ENCODE measurements around the gene PCSK2.

The PCSK2 gene

GRCh38 chr20:17510548-17510947 is 283.7 kb downstream of the PCSK2 start:
- DNase-seq = no peak

- DNase-seq = no peak
These were observed 284.6 kb downstream of the PCSK2 start for GRCh38 chr20:17511401-17511800.

- no peak for DNase-seq
These were observed 287.1 kb downstream of the PCSK2 start for GRCh38 chr20:17513939-17514338.

- DNase-seq = no peak
These were observed 288.2 kb downstream of the PCSK2 start for GRCh38 chr20:17515053-17515452.

- DNase-seq = no peak
These were observed 291.7 kb downstream of the PCSK2 start for GRCh38 chr20:17518339-17519052.

GRCh38 chr20:17519606-17520285 is 292.9 kb downstream of the PCSK2 start:
- no peak for DNase-seq

- no peak for DNase-seq
These were observed 293.7 kb downstream of the PCSK2 start for GRCh38 chr20:17520583-17520982.

- no peak for DNase-seq
These were observed 295.7 kb downstream of the PCSK2 start for GRCh38 chr20:17522528-17522927.

GRCh38 chr20:17523326-17523725 is 296.5 kb downstream of the PCSK2 start:
- no peak for DNase-seq

GRCh38 chr20:17524560-17524959 is 297.7 kb downstream of the PCSK2 start:
- no peak for DNase-seq

- DNase-seq = no peak
These were observed 298.3 kb downstream of the PCSK2 start for GRCh38 chr20:17525132-17525531.

GRCh38 chr20:17525650-17526049 is 298.8 kb downstream of the PCSK2 start:
- no peak for DNase-seq

- DNase-seq = no peak
These were observed 302.7 kb downstream of the PCSK2 start for GRCh38 chr20:17529586-17529985.

- no peak for DNase-seq
These were observed 303.3 kb downstream of the PCSK2 start for GRCh38 chr20:17530153-17530552.

- peak; percentile 51 for DNase-seq
These were observed 304.1 kb downstream of the PCSK2 start, which contains the start of gene BFSP1 for GRCh38 chr20:17530716-17531664. Gene BFSP1, minus strand, starts transcription at chr20:17531379. Its CDS starts 50 bp downstream, at chr20:17531329.

- no peak for DNase-seq
These were observed 304.8 kb downstream of the PCSK2 start for GRCh38 chr20:17531665-17532025.

- DNase-seq = peak; percentile 42
These were observed 306.6 kb downstream of the PCSK2 start for GRCh38 chr20:17533396-17533795.

- no peak for DNase-seq
These were observed 307.2 kb downstream of the PCSK2 start for GRCh38 chr20:17534077-17534476.

Measured in 8988T (cell line).